ENCODE data around the gene SHKBP1. TPM values are rescaled to one million over a fixed set of nuclear protein-coding genes. Genes with fewer than 3 reads are reported as not detected.

The SHKBP1 gene
- total RNA-seq, 1 experiment from 2014 or later: 43.0 TPM

- no peak for DNase-seq
These were observed 26.4 kb downstream of the SHKBP1 start for GRCh38 chr19:40603071-40603388.

DNA sequence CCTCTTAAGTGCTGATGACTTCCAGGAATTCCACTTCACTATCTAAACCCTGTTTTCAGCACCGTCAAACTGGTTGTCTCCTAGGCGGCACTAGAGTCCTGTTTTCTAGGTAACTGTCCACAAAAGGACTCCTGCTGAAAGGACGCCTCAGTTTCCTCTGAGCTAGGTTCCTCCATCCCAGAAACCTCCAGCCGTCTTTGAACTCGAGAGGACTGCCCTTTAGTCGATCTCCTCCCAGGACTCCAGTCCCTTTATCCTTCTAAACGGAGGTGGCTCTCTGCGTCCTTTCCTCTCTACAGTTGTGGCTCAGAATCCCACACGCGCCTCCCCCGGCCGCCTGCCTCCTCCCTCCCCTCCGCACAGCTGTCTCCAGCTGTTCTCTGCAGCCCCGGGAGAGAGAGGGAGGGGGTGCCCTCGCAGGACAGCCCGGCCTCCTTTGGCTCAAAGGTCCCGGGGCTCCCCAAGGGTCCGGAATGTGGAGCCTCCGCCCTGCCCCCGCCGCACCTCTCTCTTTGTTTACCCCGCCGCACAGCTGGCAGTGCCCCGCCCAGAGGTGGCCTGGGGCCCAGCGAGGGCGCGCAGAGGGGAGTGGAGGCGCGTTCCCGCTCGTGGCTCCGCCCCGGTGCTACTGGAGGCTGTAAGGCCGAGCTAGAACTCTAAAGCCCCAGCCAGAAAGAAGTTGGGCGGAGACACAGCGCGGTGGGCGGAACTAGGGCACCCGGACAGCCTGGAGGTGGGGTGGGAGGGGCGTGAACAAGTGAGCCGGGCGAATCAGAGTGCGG, 26.9 kb downstream of the SHKBP1 start:
- ATAC-seq: peak; percentile 66
- Histone ChIP-seq H3K27ac (ENCODE audit: low read length) (no peak overlapping the region), H2AFZ (ENCODE audit: low read length) (0 out of 2 replicates have a peak overlapping the region, but pooled peaks have one; percentile 61), H3K9me2 (replicated peaks; ENCODE audit: low read length) (no peaks in the 10 kb centered on the region), H3K4me3 (ENCODE audit: low read length) (peak overlapping the region; percentile 68), H3K4me1 (ENCODE audit: insufficient read depth, low read length) (peaks cover 36% of the 10 kb centered on the region), H3K36me3 (ENCODE audit: low read depth, low read length) (peaks cover under 1% of the 10 kb centered on the region; the same call in 1 of the 2 replicates), H3K9ac (ENCODE audit: low read length) (no peak overlapping the region), H3K27me3 (ENCODE audit: low read length) (no peaks in the 10 kb centered on the region), H4K20me1 (ENCODE audit: low read length) (no peaks in the 10 kb centered on the region), H3F3A (ENCODE audit: low read length, unreplicated experiment) (no peaks in the 10 kb centered on the region), H3K4me2 (ENCODE audit: low read length) (peak overlapping the region; percentile 97), H3K9me3 (ENCODE audit: low read length) (no peaks in the 10 kb centered on the region), H3K79me2 (ENCODE audit: low read length) (no peaks in the 10 kb centered on the region)
- intact Hi-C loops (cut with micrococcal nuclease): no loop called here
- POLR2A ChIA-PET (ENCODE audit: unreplicated experiment): interaction anchor here (0.6 kb wide), 1 partner anchor 137 kb away, joined by 4 read pairs; no protein-coding TSS in a partner anchor
- DNase-seq: peak; percentile 97
- BruUV-seq (replicated peaks): TSS peak; percentile 42
- CTCF ChIA-PET: interaction anchor here (1.4 to 2.3 kb wide), 3 partner anchors 31 to 139 kb away, joined by 8 to 16 read pairs (median 14); partner anchors contain the start of gene BLVRB
- TF ChIP-seq CTCF (conservative IDR thresholded peaks at IDR 0.05; ENCODE audit: low read depth, low read length) (no peak), EZH2phosphoT487 (IDR thresholded peaks at IDR 0.05; ENCODE audit: borderline replicate concordance, low read length) (no peak), EZH2 (IDR thresholded peaks at IDR 0.05; ENCODE audit: low read length, unreplicated experiment) (no peak)

More at GRCh38 chr19:40603071-40603388, 26.4 kb downstream of the SHKBP1 start:
- Histone ChIP-seq H3K79me2 (ENCODE audit: low read length) (no peaks in the 10 kb centered on the region), H2AFZ (ENCODE audit: low read length) (0 out of 2 replicates have a peak overlapping the region, but pooled peaks have one; percentile 59), H3F3A (ENCODE audit: low read length, unreplicated experiment) (no peaks in the 10 kb centered on the region), H3K9ac (ENCODE audit: low read length) (no peak overlapping the region), H3K36me3 (ENCODE audit: low read depth, low read length) (peaks cover 2% of the 10 kb centered on the region; the same call in 1 of the 2 replicates), H3K27me3 (ENCODE audit: low read length) (no peaks in the 10 kb centered on the region), H3K9me3 (ENCODE audit: low read length) (no peaks in the 10 kb centered on the region), H3K9me2 (replicated peaks; ENCODE audit: low read length) (no peaks in the 10 kb centered on the region), H3K4me1 (ENCODE audit: insufficient read depth, low read length) (peaks cover 41% of the 10 kb centered on the region), H3K4me3 (ENCODE audit: low read length) (peak overlapping the region; percentile 68; the same call in 1 of the 2 replicates), H4K20me1 (ENCODE audit: low read length) (no peaks in the 10 kb centered on the region), H3K27ac (ENCODE audit: low read length) (no peak overlapping the region), H3K4me2 (ENCODE audit: low read length) (peak overlapping the region; percentile 97)
- ATAC-seq: no peak
- CTCF ChIA-PET: interaction anchor here (1.4 to 2.3 kb wide), 3 partner anchors 31 to 139 kb away, joined by 8 to 16 read pairs (median 14); partner anchors contain the start of gene BLVRB
- POLR2A ChIA-PET (ENCODE audit: unreplicated experiment): no interaction called here
- TF ChIP-seq CTCF (conservative IDR thresholded peaks at IDR 0.05; ENCODE audit: low read depth, low read length): no peak
- no peak for TF ChIP-seq EZH2phosphoT487 (IDR thresholded peaks at IDR 0.05; ENCODE audit: borderline replicate concordance, low read length)
- no peak for TF ChIP-seq EZH2 (IDR thresholded peaks at IDR 0.05; ENCODE audit: low read length, unreplicated experiment)
- BruUV-seq (replicated peaks): no TSS peak
- intact Hi-C loops (cut with micrococcal nuclease): no loop called here

Data from PC-3 (cell line).